HepG2 (cell line): Measurements from ENCODE around the gene OR6S1. TPM values are rescaled to one million over a fixed set of nuclear protein-coding genes. Genes with fewer than 3 reads are reported as not detected.

Source experiments
- ARHGAP35 ChIP-seq: sonication (generic); formaldehyde crosslinking; IDR thresholded peaks from 2 replicates; pipeline ENCODE4 v1.9.0; 2022; ENCODE audit warnings: mild to moderate bottlenecking, inconsistent platforms, moderate library complexity, missing genetic modification reagents, borderline replicate concordance
- ARNT ChIP-seq: fragments of 450-650 bp; IDR thresholded peaks from 2 replicates; pipeline ENCODE4 v1.6.1; 2017
- EP300 ChIP-seq, 3 experiments: sonication (generic) in 1 of 3; formaldehyde crosslinking in 1 of 3; IDR thresholded peaks; 2 replicates each; pipeline versions ENCODE4 v1.5.1 to v1.6.1; 2011 to 2020; ENCODE audit warnings: low read depth in 2 of 3, low read length in 2 of 3, borderline replicate concordance in 1 of 3, improper control_type of control experiment in 1 of 3, mild to moderate bottlenecking in 1 of 3, missing genetic modification reagents in 1 of 3, moderate library complexity in 1 of 3
- FOSL1 ChIP-seq: sonication (generic); formaldehyde crosslinking; IDR thresholded peaks from 2 replicates; pipeline ENCODE4 v1.9.0; 2021; ENCODE audit warnings: missing genetic modification reagents, borderline replicate concordance
- FOSL2 ChIP-seq: sonication (generic); formaldehyde crosslinking; IDR thresholded peaks from 2 replicates; pipeline ENCODE4 v1.4.0; 2020; ENCODE audit warnings: missing genetic modification reagents
- FOXA3 ChIP-seq: IDR thresholded peaks from 2 replicates; pipeline ENCODE4 v1.6.1; 2016; ENCODE audit warnings: missing genetic modification reagents, missing compliant biosample characterization
- FOXP1 ChIP-seq, 2 experiments: fragments of 450-650 bp in 1 of 2; IDR thresholded peaks; 2 replicates each; pipeline ENCODE4 v1.6.1; 2017 to 2018; ENCODE audit warnings: antibody characterized with exemption in 1 of 2
- HNRNPUL1 ChIP-seq: fragments of 200-400 bp; formaldehyde crosslinking; IDR thresholded peaks from 2 replicates; pipeline ENCODE4 v1.6.1; 2017; ENCODE audit warnings: low read depth, mild to moderate bottlenecking, low read length, moderate library complexity
- IRF2 ChIP-seq: IDR thresholded peaks from 2 replicates; pipeline ENCODE4 v1.6.1; 2018; ENCODE audit warnings: missing genetic modification reagents, missing compliant biosample characterization
- KDM5A ChIP-seq: fragments of 200-600 bp; sonication (generic); IDR thresholded peaks from 2 replicates; pipeline ENCODE4 v1.7.0; 2018; ENCODE audit warnings: antibody characterized with exemption, mild to moderate bottlenecking, low read length, borderline replicate concordance
- KLF15 ChIP-seq: sonication (generic); formaldehyde crosslinking; IDR thresholded peaks from 2 replicates; pipeline ENCODE4 v1.8.1; 2023; ENCODE audit warnings: borderline replicate concordance, mild to moderate bottlenecking, inconsistent platforms, missing genetic modification reagents, mixed read lengths
- PHF20 ChIP-seq: sonication (generic); formaldehyde crosslinking; IDR thresholded peaks from 2 replicates; pipeline ENCODE4 v1.5.0; 2020; ENCODE audit warnings: mild to moderate bottlenecking, missing genetic modification reagents
- RARA ChIP-seq: IDR thresholded peaks from 2 replicates; pipeline ENCODE4 v1.6.1; 2016; ENCODE audit warnings: missing genetic modification reagents, missing compliant biosample characterization
- SAP130 ChIP-seq: IDR thresholded peaks from 2 replicates; pipeline ENCODE4 v1.6.1; 2016; ENCODE audit warnings: low read depth
- ZBTB20 ChIP-seq: sonication (generic); formaldehyde crosslinking; IDR thresholded peaks from 2 replicates; pipeline ENCODE4 v1.8.1; 2023; ENCODE audit warnings: missing genetic modification reagents, low read depth, mild to moderate bottlenecking, borderline replicate concordance
- ZFY ChIP-seq: sonication (generic); formaldehyde crosslinking; IDR thresholded peaks from 2 replicates; pipeline ENCODE4 v1.4.0; 2020; ENCODE audit warnings: missing genetic modification reagents
- ZNF253 ChIP-seq: sonication (generic); formaldehyde crosslinking; IDR thresholded peaks from 2 replicates; pipeline ENCODE4 v1.8.0; 2022; ENCODE audit warnings: mild to moderate bottlenecking, missing genetic modification reagents, borderline replicate concordance
- ZNF263 ChIP-seq: sonication (generic); formaldehyde crosslinking; IDR thresholded peaks from 2 replicates; pipeline ENCODE4 v1.4.0; 2020; ENCODE audit warnings: missing genetic modification reagents
- ZNF496 ChIP-seq: sonication (generic); formaldehyde crosslinking; IDR thresholded peaks from 2 replicates; pipeline ENCODE4 v1.8.1; 2023; ENCODE audit warnings: mild to moderate bottlenecking, moderate library complexity, missing genetic modification reagents; ENCODE audit not compliant: insufficient replicate concordance
- ZNF644 ChIP-seq: IDR thresholded peaks from 2 replicates; pipeline ENCODE4 v1.6.1; 2016; ENCODE audit warnings: low read depth
- ZNF777 ChIP-seq: sonication (generic); formaldehyde crosslinking; IDR thresholded peaks from 2 replicates; pipeline ENCODE4 v1.4.0; 2020; ENCODE audit warnings: missing genetic modification reagents
- polyA plus RNA-seq, 8 experiments: library from polyadenylated mRNA; depleted of rRNA in 3 of 8; stranded (reverse) in 7 of 8; unstranded in 1 of 8; fragments of >200 nt; fragmentation: Illumina TruSeq in 4 of 8; extraction: Trizol in 4 of 8; gene quantifications; 2 replicates each; pipeline versions ENCODE4 v1.2.1 to v1.2.3, GENCODE V29; 2011 to 2016; ENCODE audit warnings: low read depth in 4 of 8, missing spikeins in 1 of 8, mixed read lengths in 1 of 8; ENCODE audit not compliant: insufficient read depth in 1 of 8
- total RNA-seq, 5 experiments: library from RNA; depleted of rRNA; stranded (reverse); fragments of >200 nt; fragmentation: Illumina TruSeq; extraction: Trizol; gene quantifications; 2 replicates each; pipeline ENCODE4 v1.2.3, GENCODE V29; 2016; ENCODE audit warnings: low read depth in 1 of 5
- TF ChIP-seq, protein P1 (sequence below), 2 experiments: fragments of 450-650 bp in 1 of 2; sonication (generic) in 1 of 2; formaldehyde crosslinking; IDR thresholded peaks; 2 replicates each; pipeline versions ENCODE4 v1.5.0 to v1.8.0; 2020 to 2022; ENCODE audit warnings: mild to moderate bottlenecking in 1 of 2, missing genetic modification reagents in 1 of 2

OR6S1 gene
- total and polyA plus RNA-seq, 2 of the 13 experiments (the other 11 are each of a cell fraction or from before 2014, with no cell fraction given) = 0.09 TPM; not detected in 1

DNA sequence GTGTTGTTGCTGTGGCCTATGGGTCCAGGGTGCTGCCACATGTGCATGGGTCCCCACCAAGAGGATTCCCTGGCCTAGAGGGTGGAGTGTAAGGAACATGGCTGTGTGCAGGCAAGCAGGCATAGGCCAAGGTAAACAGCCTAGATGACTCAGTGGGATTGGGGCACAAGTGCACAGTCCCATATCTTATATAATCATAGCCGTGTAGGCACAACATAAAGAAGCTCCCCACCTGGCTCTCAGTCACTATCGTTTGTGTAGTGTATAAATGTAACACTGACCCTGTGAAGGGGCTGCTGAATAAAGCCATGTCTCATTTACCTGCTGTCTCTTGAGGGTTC lies 34.6 kb downstream of the OR6S1 start (continued):
- TF ChIP-seq KLF15 (CRISPR knock-in tag) (no peak), ZFY (peak; percentile 50), IRF2 (CRISPR knock-in tag) (no peak), RARA (CRISPR knock-in tag) (peak; percentile 46), ZNF263 (no peak), ARNT (no peak), ZNF253 (CRISPR knock-in tag) (no peak), PHF20 (CRISPR knock-in tag) (peak; percentile 55), ZBTB20 (CRISPR knock-in tag) (peak; percentile 48; the same call in 1 of the 2 replicates), ZNF644 (CRISPR knock-in tag) (peak; percentile 68; the same call in 1 of the 2 replicates), FOXA3 (CRISPR knock-in tag) (peak; percentile 80), FOSL2 (CRISPR knock-in tag) (peak; percentile 88), HNRNPUL1 (no peak), SAP130 (peak; percentile 23; the same call in 1 of the 2 replicates), ZNF496 (CRISPR knock-in tag) (no peak), KDM5A (0 out of 2 replicates have a peak, but pooled peaks have one; percentile 9), FOXP1 (IDR thresholded peaks at IDR 0.05) (no peak), FOXP1 (CRISPR knock-in tag; IDR thresholded peaks at IDR 0.05) (0 out of 2 replicates have a peak, but pooled peaks have one; percentile 39), ARHGAP35 (CRISPR knock-in tag) (no peak), FOSL1 (CRISPR knock-in tag) (0 out of 2 replicates have a peak, but pooled peaks have one; percentile 15), ZNF777 (CRISPR knock-in tag) (0 out of 2 replicates have a peak, but pooled peaks have one; percentile 1), EP300 (IDR thresholded peaks at IDR 0.05; ENCODE audit: low read depth in 2 of 2, low read length in 2 of 2) (no peak), EP300 (CRISPR knock-in tag; IDR thresholded peaks at IDR 0.05; ENCODE audit: borderline replicate concordance) (no peak)
- TF ChIP-seq, protein P1, sequence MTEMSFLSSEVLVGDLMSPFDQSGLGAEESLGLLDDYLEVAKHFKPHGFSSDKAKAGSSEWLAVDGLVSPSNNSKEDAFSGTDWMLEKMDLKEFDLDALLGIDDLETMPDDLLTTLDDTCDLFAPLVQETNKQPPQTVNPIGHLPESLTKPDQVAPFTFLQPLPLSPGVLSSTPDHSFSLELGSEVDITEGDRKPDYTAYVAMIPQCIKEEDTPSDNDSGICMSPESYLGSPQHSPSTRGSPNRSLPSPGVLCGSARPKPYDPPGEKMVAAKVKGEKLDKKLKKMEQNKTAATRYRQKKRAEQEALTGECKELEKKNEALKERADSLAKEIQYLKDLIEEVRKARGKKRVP (CRISPR knock-in tag; IDR thresholded peaks at IDR 0.05) = peak in 1 of 2 experiments; percentile 41; a peak in 1 of 4 replicates
